Measurements from ENCODE around the gene UBE2K. TPM values are rescaled to one million over a fixed set of nuclear protein-coding genes. Genes with fewer than 3 reads are reported as not detected.

The UBE2K gene

GRCh38 chr4:39825090-39825489 is 127.2 kb downstream of the UBE2K start:
- H4K8ac ChIP-seq (ENCODE audit: low read depth, low read length): no peak overlapping the region
- H2BK5ac ChIP-seq (ENCODE audit: low read length): no peak overlapping the region
- no peak overlapping the region for H4K91ac ChIP-seq (ENCODE audit: low read depth, low read length, poor library complexity)
- H2BK15ac ChIP-seq (ENCODE audit: low read length): no peak overlapping the region
- H3K14ac ChIP-seq (ENCODE audit: low read length): no peak overlapping the region
- WGBS, 2 donors (ENCODE audit: extremely low coverage in 2 of 2, insufficient read length in 2 of 2, insufficient replicate concordance in 1 of 2): no CpG with 5 or more reads among the region's 3 CpGs
- H3K4me2 ChIP-seq (ENCODE audit: insufficient read depth, low read length, poor library complexity, severe bottlenecking): no peak overlapping the region
- H3K9ac ChIP-seq (ENCODE audit: low read depth, low read length, poor library complexity): no peak overlapping the region
- H3K4me3 ChIP-seq (ENCODE audit: low read length in 2 of 2): no peak overlapping the region
- peaks cover 0 to 4% of the 10 kb centered on the region in 2 donors for H3K4me1 ChIP-seq (ENCODE audit: control insufficient read depth in 2 of 2, insufficient read depth in 1 of 2, low read depth in 1 of 2, low read length in 2 of 2)
- H2BK12ac ChIP-seq (ENCODE audit: low read length): no peak overlapping the region
- H3K79me1 ChIP-seq (ENCODE audit: low read depth, low read length): no peaks in the 10 kb centered on the region
- no peaks in the 10 kb centered on the region for H3K27me3 ChIP-seq (ENCODE audit: control insufficient read depth in 3 of 3, insufficient read depth in 3 of 3, low read depth in 1 of 3, low read length in 3 of 3)
- no peak overlapping the region for H2AFZ ChIP-seq (ENCODE audit: low read length)
- no peak overlapping the region for H3K18ac ChIP-seq (ENCODE audit: low read length)
- no peak for DNase-seq (ENCODE audit: low spot score)
- no peak overlapping the region for H2BK120ac ChIP-seq (ENCODE audit: low read depth, low read length)
- no peak overlapping the region for H3K4ac ChIP-seq (ENCODE audit: low read length)
- H3K27ac ChIP-seq (replicated peaks; ENCODE audit: low read length): no peak overlapping the region
- peaks cover 7 to 83% of the 10 kb centered on the region in 2 donors for H3K36me3 ChIP-seq (replicated peaks in 1 of 2; ENCODE audit: control insufficient read depth in 2 of 2, insufficient read depth in 2 of 2, low read length in 2 of 2)
- no peak overlapping the region for H2AK5ac ChIP-seq (ENCODE audit: low read depth, low read length)
- H3K23ac ChIP-seq (ENCODE audit: low read depth, low read length, poor library complexity): no peak overlapping the region
- no peaks in the 10 kb centered on the region for H3K9me3 ChIP-seq (replicated peaks in 1 of 2; ENCODE audit: control insufficient read depth in 2 of 2, insufficient read depth in 1 of 2, low read depth in 1 of 2, low read length in 2 of 2)

- no peaks in the 10 kb centered on the region for H3K9me3 ChIP-seq (replicated peaks in 1 of 2; ENCODE audit: control insufficient read depth in 2 of 2, insufficient read depth in 1 of 2, low read depth in 1 of 2, low read length in 2 of 2)
- no peak overlapping the region for H3K18ac ChIP-seq (ENCODE audit: low read length)
- no peak overlapping the region for H2BK5ac ChIP-seq (ENCODE audit: low read length)
- H3K4me1 ChIP-seq (ENCODE audit: control insufficient read depth in 2 of 2, insufficient read depth in 1 of 2, low read depth in 1 of 2, low read length in 2 of 2): peaks cover 0 to 2% of the 10 kb centered on the region in 2 donors
- H4K91ac ChIP-seq (ENCODE audit: low read depth, low read length, poor library complexity): no peak overlapping the region
- no peak overlapping the region for H2BK120ac ChIP-seq (ENCODE audit: low read depth, low read length)
- H2AFZ ChIP-seq (ENCODE audit: low read length): no peak overlapping the region
- H2BK12ac ChIP-seq (ENCODE audit: low read length): no peak overlapping the region
- peaks cover 8 to 90% of the 10 kb centered on the region in 2 donors for H3K36me3 ChIP-seq (replicated peaks in 1 of 2; ENCODE audit: control insufficient read depth in 2 of 2, insufficient read depth in 2 of 2, low read length in 2 of 2)
- no CpG with 5 or more reads among the region's 7 CpGs for WGBS, 2 donors (ENCODE audit: extremely low coverage in 2 of 2, insufficient read length in 2 of 2, insufficient replicate concordance in 1 of 2)
- DNase-seq (ENCODE audit: low spot score): no peak
- H2BK15ac ChIP-seq (ENCODE audit: low read length): no peak overlapping the region
- H3K27ac ChIP-seq (replicated peaks; ENCODE audit: low read length): no peak overlapping the region
- H3K27me3 ChIP-seq (ENCODE audit: control insufficient read depth in 3 of 3, insufficient read depth in 3 of 3, low read depth in 1 of 3, low read length in 3 of 3): no peaks in the 10 kb centered on the region
- H3K4ac ChIP-seq (ENCODE audit: low read length): no peak overlapping the region
- no peak overlapping the region for H3K4me2 ChIP-seq (ENCODE audit: insufficient read depth, low read length, poor library complexity, severe bottlenecking)
- H3K23ac ChIP-seq (ENCODE audit: low read depth, low read length, poor library complexity): no peak overlapping the region
- H3K9ac ChIP-seq (ENCODE audit: low read depth, low read length, poor library complexity): no peak overlapping the region
- no peaks in the 10 kb centered on the region for H3K79me1 ChIP-seq (ENCODE audit: low read depth, low read length)
- no peak overlapping the region for H3K14ac ChIP-seq (ENCODE audit: low read length)
- no peak overlapping the region for H4K8ac ChIP-seq (ENCODE audit: low read depth, low read length)
- H3K4me3 ChIP-seq (ENCODE audit: low read length in 2 of 2): no peak overlapping the region
- H2AK5ac ChIP-seq (ENCODE audit: low read depth, low read length): no peak overlapping the region
Observed at GRCh38 chr4:39825741-39826231, 127.8 kb downstream of the UBE2K start.

Small RNAs within 50 kb of the gene (small RNA-seq; reads per million reads assigned to genes)
- gene RF00019 (ENCODE audit: insufficient read depth) (not detected), gene RN7SL558P (ENCODE audit: insufficient read depth) (not detected)

Data from neuronal stem cell (in vitro differentiated cells).